Dedifferentiated amniotic fluid mesenchymal stem cell (primary cell): ENCODE results near the gene GOLGA1.
"Not testable (repeated sequence)": the region's sequence is repeated elsewhere in the genome, so short reads cannot be mapped to it uniquely, and the experiment has no call there.

ENCODE experiments used
- DNase-seq: peaks from one replicate; pipeline ENCODE4 v3.0.0-alpha.2; 2016; ENCODE audit errors: extremely low spot score

GOLGA1 gene

GRCh38 chr9:124838132-124838531 lies 102.8 kb downstream of the GOLGA1 start:
- not testable (repeated sequence) for DNase-seq

DNA sequence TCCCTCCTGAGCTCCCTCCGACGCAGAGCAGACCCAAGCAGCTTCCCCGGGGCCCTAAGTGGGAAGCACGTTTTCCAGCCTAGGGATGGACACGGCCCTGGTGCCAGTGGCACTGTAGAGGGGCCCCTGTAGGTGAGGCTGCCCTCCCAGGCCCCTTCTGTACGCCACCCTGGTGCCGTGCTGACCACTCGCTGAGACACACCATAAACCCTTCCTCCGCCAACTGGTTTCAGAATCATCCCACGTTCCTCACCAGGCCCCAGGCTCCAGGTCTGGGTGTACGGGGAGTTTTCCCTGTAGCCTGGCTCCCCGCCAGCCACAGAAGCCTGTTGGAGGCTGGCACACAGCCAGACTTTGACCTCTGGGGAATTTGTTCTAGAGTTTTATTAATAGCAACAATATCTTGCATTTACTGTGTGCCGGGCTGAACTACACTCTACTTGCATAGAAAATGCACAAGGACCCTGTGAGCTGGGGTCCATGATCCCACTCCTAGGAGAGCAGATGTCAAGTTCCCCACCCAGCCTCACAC lies 105.8 kb downstream of the GOLGA1 start:
- no peak for DNase-seq

- DNase-seq = no peak
Measured at GRCh38 chr9:124834591-124834990, 106.3 kb downstream of the GOLGA1 start.

- DNase-seq = no peak
Measured at GRCh38 chr9:124831642-124832364, 109.1 kb downstream of the GOLGA1 start.

DNA sequence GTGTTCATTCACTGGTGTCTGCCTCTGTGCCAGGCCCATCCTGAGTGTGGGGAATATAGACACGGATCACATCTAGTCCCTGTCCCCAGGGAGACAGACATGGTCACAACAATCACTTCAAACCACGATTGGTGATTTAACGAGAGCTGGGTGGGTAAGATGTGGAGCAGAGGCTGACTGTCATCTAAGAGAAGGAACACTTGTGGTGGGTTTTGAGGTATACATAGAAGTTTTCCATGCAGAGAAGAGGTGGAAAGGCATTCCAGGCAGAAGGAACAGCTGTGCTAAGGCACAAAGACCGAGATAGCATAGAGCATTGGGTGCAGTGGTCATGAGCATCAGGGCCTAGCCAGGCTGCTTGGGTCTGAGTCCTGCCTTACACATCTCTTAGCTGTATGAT lies 110.3 kb downstream of the GOLGA1 start:
- no peak for DNase-seq

DNA sequence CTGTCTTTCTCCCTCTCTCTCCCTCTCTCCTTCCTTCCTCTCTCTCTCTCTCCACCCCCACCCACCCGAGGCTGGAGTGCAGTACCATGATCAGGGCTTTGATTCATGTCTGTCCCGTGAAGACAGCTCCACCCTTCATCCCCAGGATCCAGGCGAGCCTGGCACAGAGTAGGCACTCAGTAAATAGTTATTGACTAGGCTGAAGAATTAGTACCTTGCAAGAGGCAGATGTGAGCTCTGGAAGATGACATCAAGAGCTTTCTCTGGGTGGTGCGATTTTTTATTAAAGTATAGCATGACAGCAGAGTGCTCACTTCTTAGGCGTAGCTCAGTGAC lies 111.6 kb downstream of the GOLGA1 start:
- no peak for DNase-seq

GRCh38 chr9:124828489-124829333 lies 112.2 kb downstream of the GOLGA1 start:
- no peak for DNase-seq
